Hippocampal formation (tissue), 2 donors: ENCODE measurements around the gene CFAP157.

Experiments
- DNase-seq, 2 donors: peaks; one replicate each; lab custom pipeline; 2025; lab: John Stamatoyannopoulos, UW

Gene CFAP157

DNA sequence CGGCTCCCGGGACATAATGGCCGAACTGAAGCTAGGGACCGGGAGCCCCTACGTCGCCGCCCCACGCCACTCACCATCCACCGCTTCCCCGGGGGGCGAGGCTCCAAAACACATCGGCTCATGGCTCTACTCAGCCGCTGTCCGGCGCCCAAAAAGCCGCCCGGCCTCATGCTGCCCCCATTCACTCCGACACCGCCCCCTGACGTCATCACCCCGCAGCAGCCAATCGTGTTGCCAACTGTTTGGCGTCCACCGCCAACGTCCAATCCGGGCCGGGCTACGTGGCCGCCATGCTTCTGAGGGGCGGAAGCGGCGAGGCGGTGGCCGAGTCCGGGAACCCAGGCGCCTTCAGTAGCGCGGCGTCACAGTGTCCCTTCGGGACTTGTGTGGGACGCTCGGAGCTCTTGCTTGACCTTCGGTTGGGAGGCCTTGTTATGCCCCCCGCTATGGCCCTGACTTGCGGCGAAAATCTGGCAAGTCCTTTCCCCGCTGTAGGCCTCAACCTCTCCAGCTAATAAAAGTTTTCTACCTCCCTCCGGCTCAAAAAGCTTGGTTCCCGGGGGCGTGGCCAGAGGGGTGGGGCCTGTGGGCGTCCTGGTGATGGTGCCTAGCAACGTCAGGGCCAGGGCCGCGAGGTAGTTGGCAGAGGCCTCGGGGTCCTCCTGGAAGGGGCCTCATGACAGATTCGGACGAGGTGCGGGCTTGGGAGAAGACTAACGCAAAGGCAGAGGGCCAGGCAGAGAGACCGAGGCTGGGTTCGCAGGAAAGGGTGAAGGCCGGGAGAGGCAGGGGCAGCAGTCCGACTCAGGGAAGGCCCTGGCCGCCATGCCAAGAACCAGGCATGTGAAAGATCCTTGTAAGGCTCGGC, 8.9 kb downstream of the CFAP157 start, which contains the start of the genes PTRH1 and TTC16:
Gene PTRH1 (minus strand): TSS at position 194 of the 868 bp plus-strand sequence. CDS start 24 bp downstream, at position 170.
Gene TTC16 (plus strand): TSS at position 610 of the 868 bp plus-strand sequence. CDS start 67 bp downstream, at position 677.
- DNase-seq = peak; percentile 94 to 97

GRCh38 chr9:127716412-127716811, 9.6 kb downstream of the CFAP157 start:
- DNase-seq = no peak

- DNase-seq = no peak
These were observed 11.0 kb downstream of the CFAP157 start for GRCh38 chr9:127717766-127718165.

DNA sequence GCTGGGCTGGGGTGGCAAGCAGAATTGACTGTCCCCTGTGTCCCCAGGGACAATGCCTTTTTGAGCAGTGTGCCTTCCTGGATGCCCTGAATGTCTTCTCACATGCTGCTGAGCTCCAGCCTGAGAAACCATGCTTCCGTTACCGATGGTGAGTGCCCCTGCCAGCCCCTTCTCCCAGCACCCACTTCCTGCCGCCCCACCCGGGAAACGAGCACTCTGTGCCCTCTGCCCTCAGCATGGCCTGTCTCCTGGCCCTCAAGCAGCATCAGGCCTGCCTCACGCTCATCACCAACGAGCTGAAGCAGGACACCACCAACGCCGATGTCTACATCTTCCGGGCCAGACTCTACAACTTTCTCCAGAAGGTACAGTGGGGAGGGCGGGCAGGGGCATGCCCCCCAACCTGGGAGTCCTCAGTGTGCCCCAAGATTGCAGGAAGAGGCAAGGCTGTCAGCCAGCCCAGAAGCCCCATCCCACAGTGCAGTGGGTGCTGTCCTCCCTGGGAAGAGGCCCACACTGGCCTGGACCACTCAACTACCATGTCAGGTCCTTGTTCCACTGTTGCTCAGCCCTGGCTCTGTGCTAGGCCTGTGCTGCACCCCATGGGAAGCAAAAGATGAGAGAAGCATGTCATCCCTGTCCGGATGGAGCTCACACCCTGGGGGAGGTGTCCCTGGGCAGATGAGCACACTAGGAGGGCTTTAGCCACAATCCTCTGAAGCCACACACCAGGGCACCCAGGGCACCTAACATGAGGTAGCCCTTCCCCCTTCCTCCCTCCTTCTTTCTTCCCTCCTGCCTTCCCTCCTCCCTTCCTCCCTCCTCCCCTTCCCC, 13.5 kb downstream of the CFAP157 start:
- DNase-seq = no peak

GRCh38 chr9:127720865-127721227, 14.1 kb downstream of the CFAP157 start:
- DNase-seq = no peak

DNA sequence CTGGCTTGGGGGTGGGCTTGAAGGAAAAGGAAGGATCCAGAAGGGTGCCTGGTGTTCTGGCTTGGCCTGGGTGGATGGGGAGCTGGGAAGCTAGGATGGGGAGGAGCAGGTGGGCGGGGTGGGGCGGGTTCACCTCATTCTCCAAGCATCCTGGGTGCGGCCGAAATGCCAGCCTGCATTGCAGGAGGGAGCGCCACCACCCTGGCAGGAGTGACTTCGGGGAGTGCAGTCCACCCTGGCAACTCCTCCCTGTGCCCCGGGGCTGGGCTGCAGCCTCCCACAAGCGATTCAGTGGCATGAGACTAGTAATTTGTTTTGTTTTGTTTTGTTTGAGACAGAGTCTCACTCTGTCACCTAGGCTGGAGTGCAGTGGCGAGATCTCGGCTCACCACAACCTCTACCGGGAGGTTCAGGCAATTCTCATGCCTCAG, 14.6 kb downstream of the CFAP157 start:
- DNase-seq = no peak

- DNase-seq = no peak
These were observed 15.4 kb downstream of the CFAP157 start for GRCh38 chr9:127722055-127722745.

DNA sequence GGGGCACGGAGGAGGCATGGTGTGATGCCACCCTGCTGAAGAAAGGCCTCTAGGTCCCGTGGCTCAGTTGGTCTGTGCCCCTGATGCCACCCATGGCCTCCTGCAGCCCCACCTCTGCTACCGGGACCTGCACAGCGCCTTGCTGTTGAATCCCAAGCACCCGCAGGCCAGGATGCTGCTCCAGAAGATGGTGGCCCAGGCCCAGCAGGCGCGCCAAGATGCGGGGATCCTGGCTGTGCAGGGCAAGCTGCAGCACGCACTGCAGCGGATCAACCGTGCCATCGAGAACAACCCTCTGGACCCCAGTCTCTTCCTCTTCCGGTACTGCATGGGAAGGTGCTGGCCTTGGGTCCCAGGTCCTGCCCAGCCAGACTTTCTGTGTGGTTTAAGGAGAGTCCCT, 16.2 kb downstream of the CFAP157 start:
- no peak for DNase-seq

DNA sequence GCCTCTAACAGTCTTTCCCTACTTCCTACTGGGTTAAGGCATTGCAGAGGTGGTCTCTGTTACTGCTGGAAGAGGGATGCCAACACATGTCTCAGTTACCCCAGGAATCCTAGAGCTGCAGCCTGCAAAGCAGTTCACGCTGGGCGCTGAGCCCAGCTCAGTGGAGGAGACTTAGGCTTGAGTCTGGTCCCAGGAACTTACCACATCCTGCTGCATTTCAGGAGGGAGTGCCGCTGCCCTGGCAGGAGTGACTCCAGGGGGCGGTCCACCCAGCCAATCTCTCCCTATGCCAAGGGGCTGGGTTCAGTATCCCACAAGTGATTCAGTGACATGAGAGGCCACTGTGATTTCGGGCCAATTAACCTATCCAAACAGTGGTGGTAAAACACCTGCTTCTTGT, 16.7 kb downstream of the CFAP157 start:
- no peak for DNase-seq

GRCh38 chr9:127724012-127724411, 17.2 kb downstream of the CFAP157 start:
- no peak for DNase-seq

- no peak for DNase-seq
These were observed 20.1 kb downstream of the CFAP157 start for GRCh38 chr9:127726871-127727270.

DNA sequence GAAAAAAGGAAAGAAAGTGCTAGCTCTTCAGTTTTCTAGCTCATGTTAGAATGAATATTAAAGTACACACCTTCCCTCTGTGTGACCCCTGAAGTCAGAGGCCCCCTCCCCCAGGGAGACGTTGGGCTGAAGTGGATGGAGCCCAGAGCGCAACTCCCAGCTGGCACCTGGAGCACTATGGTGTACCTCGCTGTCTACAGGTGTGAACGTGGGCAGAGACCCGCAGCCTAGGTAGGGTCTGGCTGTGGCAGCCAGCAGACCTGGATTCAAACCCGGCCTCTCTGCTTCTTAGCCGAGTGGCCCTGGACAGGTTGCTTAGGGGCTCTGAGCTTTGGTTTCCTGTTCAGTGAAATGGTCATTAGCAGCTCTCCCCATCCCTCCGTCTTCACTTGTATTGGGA, 22.0 kb downstream of the CFAP157 start:
- DNase-seq = no peak

DNA sequence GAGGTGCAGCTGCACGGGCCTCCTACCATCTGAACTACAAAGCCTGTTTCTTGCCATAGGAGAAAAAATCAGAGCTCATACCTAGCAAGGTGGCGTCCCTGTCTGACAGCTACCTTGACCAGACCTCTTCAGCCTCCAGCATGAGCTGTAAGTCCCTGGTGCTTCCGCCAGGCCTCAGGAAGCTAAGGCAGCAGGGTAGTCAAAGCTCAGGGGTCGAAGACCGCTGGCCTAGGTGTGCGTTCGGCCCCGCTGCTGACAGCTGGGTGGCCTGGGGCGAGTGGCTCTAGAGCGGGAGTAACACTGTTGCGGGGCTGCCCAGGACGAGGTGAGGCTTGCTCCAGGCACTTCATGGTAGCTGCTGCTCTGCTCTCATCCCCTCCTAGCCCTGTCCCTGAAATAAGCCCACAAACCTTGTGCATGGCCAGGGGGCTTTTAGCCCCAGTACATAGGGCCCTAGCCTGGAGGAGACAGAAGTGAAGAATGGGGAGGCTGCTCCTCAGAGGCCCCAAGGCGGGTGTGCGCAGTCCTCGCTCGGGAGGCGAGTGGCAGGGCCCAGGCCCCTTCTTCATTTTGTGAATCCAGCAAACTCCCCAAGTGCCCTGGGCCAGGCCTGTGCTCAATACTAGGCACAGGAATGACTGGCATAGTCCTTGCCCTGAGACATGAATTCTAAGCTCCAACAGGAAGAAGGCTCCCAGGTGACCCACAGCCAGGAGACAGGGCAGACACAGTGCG, 22.9 kb downstream of the CFAP157 start:
- DNase-seq = no peak

- no peak for DNase-seq
These were observed 23.5 kb downstream of the CFAP157 start for GRCh38 chr9:127730262-127730661.

- no peak for DNase-seq
These were observed 24.1 kb downstream of the CFAP157 start for GRCh38 chr9:127730799-127731410.

DNA sequence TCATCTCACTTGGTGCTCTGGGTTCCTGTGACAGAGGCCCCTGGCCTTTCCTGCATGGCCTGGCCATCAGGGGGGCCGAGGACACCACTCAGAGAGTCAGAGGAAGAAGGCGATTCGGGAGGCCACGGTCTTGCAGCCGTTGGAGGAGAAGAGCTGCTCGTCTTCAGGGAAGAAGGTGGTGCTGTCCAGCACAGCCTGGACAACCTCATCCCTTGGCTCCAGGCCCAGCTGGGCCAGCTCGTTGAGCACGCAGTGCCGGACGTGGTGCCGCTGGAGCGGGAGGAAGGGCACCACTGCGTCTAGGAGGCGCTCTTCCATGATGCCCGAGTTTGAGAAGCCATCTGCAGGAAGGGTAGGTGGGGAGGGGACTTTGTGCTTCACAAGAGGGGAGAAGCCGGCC, 25.1 kb downstream of the CFAP157 start:
- DNase-seq = no peak

DNA sequence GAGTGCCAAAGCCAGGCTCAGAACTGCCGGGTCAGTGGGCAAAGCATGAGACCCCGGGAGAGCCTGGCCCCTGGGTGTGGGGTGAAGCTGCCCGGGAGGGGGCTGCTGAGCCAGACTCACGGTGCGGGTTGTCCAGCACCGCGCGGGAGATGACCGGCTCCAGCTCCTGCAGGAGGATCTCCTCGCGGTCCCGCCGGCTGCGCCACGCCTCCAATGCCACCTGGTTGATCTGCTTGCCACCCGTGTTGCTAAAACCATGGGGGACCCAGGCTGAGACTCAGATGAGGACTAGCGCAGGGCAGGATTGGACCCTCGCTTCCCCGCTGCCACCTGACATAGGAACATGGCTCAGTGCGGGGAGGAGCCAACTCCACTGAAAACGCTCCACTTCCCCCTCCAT, 25.7 kb downstream of the CFAP157 start:
- no peak for DNase-seq

DNA sequence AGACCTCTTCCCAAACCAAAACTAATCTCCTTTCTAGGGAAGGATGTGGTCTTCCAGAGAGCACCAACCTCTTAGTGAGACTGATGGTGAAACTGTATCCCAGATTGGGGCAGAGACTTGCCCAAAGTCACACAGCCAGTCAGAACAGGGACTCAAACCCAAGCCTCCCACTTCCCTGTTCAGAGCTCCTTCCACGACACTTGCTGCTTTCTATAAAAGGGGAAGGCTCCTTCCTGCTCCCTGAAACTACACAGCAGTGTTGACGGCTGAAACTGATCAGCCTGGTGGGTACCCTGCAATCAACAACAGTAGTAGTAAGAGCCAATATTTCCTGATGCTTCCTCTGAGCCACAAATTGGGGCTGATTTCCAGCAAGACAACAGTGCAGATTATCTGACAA, 26.8 kb downstream of the CFAP157 start:
- no peak for DNase-seq

DNA sequence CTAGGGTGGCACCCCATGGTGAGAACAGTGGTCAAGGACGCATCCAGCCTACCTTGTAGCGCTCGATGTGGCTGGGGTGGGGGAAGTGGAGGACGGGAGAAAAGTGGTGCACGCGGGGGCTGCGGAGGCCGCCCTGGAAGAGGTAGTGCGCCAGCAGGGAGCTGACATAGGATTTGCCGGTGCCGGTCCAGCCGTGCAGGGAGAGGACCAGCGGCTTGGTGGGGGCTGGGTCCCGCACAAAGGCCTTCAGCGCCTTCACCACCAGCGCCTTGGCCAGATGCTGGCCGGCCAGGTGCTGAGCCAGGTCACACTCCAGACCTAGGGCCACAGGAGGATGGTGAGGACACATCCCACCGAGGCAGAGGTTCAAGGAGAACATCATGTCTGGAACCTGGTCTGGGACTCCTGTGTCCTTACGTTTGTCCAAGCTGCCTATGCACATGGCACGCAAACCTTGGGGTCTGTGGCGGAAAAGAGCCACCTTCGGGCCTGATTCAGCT, 27.5 kb downstream of the CFAP157 start:
- no peak for DNase-seq

- peak; percentile 94 to 95 for DNase-seq
These were observed 28.1 kb downstream of the CFAP157 start, which contains the start of gene TOR2A for GRCh38 chr9:127734747-127735529. Gene TOR2A, minus strand, starts transcription at chr9:127735294. Its CDS starts 24 bp downstream, at chr9:127735270.
